Activated CD4-positive, alpha-beta T cell treated with anti-CD3 and anti-CD28 coated beads for 4 hours (primary cell): Measurements from ENCODE around the gene MCL1.
"Not testable (repeated sequence)": the region's sequence is repeated elsewhere in the genome, so short reads cannot be mapped to it uniquely, and the experiment has no call there.

ENCODE experiments used
- DNase-seq, 2 donors: peaks; one replicate each; pipeline ENCODE4 v3.0.0-alpha.2; 2020

The MCL1 gene

DNA sequence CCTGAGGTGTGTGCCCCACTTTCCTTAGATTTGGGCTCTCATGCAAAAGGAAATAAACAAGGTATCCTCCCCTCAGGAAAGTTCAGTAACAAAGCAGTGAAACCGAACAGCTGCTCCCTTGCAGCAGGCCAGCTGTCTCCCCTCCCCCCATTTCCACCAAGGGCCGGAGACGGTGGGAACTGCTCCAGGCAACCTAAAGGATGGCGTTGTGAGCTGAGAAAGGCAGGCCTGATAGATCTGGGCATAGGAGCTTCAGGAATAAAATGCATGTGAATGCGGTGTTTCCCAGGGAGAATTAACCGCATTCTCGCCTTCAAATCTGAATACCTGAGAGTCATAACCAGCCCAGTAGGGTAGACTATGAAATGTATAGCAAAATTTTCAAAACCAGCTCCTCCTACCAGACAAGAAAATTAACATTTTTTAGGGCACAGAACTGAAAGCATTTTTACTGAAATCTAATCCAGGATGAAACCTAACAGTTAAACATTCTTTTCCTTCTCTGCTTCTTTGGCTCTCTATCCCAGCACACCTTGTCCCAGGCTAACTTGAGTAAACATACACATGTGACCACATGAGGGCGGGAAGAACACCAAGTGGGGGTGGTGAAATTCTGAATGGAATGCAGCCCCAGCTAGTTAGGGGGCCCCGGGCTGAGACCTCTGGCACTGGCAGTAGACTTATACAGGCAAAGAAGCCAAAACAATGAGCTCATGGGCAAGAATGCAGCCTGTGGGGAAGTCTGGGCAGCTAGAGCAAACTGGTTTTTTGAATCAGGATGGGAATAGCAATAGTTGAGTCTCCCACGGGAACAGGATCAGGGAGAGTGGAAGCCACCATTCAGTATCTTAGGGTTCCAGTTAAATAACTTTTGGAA, 11.5 kb downstream of the MCL1 start:
- DNase-seq = peak in 1 of 2 donors; percentile 41

DNA sequence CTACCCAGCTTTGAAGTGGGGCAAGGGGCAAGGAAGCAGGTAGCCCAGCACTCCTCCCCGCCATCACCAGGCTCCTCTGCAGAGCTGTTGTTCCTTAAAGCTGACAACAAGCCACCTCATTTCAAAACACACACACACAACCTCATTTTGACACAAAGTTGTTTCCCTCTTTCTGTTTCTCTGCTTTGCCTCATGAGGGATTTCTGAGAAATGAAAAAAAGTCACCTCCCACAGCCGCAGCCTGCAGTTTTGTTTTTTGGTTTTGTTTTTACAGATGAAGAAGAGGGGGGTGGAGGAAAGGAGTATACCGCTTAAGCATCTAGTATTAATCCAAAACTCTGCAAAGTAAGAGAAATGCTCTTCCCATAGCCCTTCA, 12.1 kb downstream of the MCL1 start:
- DNase-seq = peak; percentile 52 to 55

DNA sequence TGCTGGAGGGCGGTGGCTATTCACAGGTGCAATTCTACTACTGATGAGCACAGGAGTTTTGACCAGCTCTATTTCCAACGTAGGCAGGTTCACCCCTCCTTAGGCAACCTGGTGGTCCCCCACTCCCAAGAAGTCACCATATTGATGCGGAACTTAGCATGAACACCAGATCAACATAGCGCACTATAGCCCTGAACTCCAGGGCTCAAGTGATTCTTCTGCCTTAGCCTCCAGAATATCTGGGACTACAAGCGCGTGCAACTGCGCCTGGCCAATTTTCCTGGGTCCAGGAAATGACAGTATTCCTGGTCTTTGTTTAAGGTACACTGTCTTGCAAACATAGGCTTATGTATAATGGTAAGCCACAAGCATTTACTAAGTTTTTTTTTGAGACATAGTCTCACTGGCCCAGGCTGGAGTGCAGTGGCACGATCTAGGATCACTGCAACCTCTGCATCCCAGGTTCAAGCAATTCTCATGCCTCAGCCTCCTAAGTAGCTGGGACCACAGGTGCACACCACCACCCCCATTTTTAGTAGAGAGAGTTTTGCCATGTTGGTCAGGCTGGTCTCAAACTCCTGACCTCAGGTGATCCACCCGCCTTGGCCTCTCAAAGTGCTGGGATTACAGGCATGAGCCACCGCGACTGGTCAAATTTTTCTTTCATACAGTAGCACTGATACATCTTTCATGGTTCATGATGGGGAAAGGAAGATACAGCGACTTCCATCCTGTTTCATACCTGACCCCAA, 12.6 kb downstream of the MCL1 start:
- no peak for DNase-seq

DNA sequence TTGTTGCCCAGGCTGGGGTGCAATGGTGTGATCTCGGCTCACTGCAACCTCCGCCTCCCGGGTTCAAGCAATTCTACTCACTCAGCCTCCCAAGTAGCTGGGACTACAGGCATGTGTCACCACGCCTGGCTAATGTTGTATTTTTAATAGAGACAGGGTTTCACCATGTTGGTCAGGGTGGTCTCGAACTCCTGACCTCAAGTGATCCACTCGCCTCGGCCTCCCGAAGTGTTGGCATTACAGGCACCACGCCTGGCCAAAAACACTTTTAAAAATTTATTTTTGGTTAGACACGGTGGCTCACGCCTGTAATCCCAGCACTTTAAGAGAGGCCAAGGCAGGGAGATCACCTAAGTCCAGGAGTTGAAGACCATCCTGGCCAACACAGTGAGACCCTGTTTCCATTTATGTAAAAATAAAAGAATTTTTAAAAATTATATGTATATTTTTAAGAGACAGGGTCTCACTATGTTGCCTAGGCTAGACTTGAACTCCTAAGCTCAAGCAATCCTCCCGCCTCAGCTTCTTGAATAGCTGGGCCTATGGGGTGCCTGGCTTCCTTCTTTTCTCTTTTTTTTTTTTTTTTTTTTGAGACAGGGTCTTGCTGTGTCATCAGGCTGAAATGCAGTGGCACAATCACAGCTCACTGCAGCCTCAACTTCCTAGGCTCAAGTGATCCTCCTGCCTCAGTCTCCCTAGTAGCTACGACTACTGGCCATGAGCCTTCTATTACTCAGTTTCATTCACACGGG, 14.0 kb downstream of the MCL1 start:
- DNase-seq = not testable (repeated sequence)

DNA sequence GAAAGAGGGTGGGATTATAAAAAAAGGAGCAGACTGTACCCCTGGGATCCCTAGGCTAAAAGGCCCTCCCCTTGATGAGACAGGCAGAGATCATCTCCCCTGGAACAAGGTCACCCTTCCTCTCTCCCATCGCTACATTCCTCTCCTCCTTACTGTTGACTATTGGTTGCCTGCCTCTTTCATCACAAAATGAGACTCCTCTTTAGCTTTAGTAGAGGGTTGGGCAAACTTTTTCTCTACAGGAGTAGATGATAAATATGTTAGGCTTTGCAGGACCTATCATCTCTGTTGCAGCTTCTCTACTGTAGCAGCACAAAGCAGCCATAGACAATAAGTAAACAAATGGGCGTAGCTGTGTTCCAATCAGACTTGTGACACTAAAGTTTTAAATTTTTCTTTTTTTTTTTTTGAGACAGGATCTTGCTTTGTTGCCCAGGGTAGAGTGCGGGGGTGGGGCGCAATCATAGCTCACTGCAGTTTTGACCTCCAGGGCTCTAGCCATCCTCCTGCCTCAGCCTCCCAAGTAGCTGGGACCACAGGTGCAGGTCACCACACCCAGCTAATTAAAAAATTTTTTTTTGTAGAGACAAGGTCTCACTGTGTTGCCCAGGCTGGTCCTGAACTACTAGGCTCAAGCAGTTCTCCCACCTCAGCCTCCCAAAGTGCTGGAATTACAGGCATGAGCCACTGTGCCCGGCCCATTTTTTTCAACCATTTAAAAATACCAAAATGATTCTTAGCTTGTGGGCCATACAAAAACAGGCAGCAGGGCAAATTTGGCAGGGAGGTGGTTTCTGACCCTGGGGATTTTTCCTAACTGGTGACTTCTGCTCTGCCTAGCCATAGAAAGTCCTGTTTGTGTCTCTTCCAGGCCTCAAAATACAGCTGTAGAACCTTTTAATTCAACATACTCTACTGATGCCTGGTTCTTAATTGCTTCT, 15.1 kb downstream of the MCL1 start:
- no peak for DNase-seq

DNA sequence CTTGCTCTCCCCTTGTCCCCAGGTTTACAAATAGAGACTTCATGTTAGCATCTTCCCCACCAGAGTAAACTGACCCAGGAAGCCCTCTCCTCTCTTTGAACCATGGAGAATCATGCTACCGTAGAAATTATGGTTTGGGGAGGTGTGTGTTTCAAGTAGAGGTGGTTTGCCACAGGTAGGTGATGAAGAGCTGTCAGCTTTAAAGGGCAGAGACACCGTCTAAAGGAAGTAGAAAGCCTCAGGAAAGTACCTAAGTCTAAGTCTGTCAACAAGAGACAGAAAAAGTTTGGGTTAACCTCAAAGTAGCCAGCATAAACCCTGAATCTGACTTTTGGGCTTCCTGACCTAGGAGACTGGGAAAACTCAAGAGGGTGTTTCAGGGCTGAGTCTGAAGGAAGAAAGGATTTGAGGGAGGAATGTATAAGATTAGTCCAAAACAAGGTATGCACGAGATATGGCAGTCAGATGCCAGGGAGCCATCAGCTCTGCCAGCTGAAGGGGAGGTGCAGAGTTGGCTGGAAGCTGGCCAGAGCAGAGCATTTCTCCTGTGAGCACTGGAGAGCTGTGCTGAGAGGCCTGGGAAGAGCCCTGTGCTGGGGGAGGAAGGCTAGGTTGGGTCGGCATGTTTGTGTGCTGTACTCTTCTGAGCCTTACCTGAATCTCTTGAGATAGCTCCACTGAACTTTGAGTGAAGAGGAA, 15.9 kb downstream of the MCL1 start:
- peak in 1 of 2 donors; percentile 48 for DNase-seq

DNA sequence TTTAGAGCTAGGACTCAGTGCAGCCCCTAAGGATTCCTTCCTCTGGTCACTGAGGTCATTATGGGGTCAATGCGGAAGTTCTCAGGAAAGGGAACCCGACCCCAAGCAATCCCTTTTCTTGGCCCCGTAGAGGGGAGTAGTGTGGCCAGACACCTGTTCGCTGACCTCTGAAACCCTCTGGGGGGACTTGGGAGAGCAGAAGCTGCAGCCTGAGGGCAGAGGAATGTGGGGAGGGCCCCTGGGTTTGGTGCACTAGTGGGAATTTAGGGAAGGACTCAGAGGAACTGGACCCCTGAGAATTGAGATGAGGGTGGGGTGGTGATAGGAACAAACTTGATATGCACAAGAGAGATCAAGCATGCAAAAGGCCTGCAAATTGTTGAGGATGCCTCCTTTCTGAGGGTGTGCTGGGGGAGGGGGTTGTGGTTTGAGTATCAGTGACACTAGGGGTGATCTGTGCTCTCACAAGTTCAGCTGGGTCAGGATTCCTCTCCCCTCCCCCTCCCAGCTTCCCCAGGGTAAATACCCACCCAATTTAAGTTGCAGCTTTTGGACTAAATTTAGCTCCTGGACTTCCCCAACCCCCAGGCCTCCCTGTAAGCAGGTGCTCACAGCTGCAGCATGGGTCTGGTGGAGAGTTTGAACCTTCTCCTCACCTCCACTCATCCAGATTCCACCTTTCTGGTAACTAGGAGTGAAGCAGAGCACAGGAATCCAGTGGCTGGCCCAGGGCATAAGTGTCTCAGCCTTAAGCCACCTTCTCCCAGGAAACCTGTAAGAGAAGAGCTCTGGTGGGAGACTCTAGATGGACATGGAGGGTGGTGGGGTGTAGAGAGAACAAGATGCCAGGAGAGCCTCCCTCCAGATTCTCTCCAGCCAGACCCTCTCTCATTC, 16.7 kb downstream of the MCL1 start:
- peak; percentile 62 to 70 for DNase-seq

DNA sequence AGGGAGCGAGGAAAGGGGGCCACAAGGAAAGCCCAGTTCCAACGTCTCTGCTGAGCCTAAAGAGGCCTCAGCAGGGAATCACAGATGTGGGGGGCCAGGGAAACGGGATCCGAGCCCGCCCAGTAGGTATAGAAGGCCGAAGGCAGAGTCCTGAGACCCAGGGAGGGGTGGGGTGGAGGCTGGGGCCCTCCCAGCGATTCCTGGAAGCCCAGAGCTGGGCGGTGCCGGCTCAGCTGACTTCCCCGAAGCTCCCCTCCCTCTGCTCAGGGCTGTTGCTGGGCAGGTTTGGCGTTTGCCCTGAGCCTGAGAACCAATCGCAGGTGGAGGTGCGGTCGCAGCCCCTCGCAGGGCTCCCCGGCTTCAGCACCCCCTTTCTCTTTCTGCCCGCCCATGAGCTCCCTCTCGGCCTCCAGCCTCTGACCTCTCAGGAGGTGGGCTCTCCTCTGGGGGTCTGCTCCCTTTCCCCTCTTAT, 17.4 kb downstream of the MCL1 start:
- peak; percentile 90 for DNase-seq

DNA sequence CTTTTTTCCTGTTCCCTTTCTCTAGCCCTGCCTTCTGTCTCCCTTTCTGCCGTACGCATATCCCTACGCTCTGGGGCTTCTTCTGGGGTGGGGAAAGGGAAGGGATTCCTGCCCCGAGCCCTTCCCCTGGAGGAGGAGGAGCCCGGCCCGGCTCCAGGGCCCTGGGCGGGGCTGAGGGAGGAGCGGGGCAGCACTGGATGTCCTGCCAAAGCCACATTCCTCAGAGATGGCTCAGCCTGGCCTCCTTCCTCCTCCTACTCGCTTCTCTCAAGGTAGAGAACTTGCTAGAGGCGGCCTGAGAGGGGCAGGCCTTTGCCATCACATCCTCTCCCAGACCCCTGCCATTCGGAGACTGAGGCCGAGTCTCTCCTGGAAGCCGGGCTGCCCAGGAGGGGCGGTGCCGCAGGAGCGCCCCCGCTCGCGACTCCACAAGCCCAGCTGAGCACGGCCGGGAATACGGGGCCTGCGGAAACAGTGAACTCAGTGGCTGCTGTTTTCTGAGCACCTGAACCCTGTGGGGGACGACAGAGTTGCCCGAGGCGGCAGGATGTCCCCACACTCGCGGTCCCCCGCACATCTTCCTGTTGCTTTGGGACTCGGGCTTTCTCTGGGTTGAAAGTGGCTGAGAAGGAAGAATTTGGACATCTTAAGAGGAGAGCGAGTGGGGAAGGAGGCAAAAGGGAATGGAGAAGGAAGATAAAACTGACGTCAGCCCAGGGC, 18.0 kb downstream of the MCL1 start:
- peak in 1 of 2 donors; percentile 57 for DNase-seq

DNA sequence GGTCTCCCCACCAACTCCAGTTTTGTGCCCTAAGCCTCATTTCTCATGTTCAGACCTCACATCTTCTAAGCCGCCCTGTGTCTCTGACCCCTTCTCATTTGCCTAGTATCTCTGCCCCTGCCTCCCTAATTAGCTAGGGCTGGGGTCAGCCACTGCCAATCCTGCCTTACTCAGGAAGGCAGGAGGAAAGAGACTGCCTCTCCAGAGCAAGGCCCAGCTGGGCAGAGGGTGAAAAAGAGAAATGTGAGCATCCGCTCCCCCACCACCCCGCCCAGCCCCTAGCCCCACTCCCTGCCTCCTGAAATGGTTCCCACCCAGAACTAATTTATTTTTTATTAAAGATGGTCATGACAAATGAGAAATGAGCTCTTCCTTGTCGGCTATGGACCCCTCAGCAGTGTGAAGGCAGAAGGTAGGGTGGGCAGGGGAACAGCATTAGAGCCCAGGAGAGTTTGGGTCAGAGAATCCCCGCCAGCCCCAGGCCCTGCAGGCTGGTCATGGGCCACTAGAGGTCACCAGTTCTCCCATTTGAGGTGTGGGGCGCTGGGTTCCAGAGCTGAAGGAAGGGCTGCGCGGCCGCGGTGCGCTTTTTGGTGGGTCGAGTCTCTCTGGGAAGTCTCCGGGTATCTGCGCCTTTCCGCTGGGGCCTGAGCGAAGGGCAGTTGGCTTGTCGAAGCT, 18.7 kb downstream of the MCL1 start:
- DNase-seq = peak; percentile 83

DNA sequence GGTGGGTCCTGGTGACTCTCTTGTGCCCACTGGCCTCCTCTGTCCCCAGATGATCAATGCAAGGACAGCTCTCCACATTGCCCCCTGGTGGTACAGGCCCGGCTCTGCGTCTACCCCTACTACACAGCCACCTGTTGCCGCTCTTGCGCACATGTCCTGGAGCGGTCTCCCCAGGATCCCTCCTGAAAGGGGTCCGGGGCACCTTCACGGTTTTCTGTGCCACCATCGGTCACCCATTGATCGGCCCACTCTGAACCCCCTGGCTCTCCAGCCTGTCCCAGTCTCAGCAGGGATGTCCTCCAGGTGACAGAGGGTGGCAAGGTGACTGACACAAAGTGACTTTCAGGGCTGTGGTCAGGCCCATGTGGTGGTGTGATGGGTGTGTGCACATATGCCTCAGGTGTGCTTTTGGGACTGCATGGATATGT, 19.4 kb downstream of the MCL1 start:
- DNase-seq = peak; percentile 74 to 79

DNA sequence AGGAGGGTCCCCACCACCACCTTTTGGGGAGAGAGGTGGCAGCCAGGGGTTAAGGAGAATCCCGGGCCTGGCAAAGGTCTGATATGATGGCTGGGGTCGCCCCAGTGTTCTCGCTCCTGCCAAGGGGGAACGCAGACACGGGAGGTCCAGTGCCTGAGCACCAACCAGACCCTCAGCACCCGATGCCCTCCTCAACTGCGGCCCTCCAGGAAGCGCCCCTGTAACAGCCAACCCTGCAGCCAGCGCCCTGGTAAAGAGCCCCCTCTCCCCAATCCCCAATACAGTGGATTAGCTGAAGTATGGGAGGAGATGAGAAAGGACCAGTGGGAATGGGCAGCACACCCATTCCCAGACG, 19.8 kb downstream of the MCL1 start:
- no peak for DNase-seq

DNA sequence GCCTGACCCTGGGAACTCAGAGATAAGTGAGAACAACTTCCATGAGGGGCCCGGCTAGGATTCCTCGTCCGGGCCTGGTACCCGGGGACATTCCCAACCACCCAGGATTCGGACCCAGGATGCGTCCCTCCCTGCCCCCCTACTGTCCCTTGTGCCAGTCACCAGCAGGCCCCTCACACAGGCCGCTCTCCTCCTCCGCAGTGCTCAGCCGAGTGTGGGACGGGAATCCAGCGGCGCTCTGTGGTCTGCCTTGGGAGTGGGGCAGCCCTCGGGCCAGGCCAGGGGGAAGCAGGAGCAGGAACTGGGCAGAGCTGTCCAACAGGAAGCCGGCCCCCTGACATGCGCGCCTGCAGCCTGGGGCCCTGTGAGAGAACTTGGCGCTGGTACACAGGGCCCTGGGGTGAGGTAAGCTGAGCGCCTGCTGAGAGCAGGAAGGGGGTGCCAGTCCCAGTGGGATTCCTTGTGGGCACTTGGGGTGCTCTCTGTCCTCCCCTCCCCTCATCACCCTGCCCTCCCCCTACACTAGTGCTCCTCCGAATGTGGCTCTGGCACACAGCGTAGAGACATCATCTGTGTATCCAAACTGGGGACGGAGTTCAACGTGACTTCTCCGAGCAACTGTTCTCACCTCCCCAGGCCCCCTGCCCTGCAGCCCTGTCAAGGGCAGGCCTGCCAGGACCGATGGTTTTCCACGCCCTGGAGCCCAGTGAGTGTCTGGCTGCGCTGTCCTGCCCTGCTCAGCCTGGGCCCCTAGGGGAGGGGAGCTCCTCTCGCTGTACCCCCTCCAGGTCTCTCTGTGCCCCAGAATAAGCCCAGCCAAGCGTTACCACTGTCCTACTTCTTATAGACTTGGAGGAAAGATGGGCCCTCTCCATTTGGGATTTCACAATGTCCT, 20.4 kb downstream of the MCL1 start:
- DNase-seq = no peak

DNA sequence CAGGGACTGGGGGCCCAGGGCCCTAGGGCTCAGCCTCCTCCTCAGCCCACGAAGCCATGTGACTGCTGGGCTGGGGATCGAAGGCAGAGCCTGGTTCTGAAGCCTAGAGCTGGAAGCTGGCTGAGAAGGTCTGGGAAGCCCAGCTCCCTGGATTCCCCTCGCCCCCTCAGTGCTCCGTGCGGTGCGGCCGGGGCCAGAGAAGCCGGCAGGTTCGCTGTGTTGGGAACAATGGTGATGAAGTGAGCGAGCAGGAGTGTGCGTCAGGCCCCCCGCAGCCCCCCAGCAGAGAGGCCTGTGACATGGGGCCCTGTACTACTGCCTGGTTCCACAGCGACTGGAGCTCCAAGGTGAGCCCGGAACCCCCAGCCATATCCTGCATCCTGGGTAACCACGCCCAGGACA, 21.1 kb downstream of the MCL1 start:
- DNase-seq = no peak

DNA sequence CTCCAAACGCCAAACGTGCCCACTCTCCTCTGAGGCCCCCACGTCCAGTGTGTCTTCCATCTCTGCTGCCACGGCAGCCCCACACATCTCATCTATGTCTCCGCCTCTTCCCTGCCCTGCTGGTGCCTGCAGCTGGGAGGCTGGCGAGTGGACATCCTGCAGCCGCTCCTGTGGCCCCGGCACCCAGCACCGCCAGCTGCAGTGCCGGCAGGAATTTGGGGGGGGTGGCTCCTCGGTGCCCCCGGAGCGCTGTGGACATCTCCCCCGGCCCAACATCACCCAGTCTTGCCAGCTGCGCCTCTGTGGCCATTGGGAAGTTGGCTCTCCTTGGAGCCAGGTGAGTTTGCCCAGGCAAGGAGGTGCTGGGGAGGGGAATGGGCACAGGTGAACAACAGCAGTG, 21.6 kb downstream of the MCL1 start:
- no peak for DNase-seq

DNA sequence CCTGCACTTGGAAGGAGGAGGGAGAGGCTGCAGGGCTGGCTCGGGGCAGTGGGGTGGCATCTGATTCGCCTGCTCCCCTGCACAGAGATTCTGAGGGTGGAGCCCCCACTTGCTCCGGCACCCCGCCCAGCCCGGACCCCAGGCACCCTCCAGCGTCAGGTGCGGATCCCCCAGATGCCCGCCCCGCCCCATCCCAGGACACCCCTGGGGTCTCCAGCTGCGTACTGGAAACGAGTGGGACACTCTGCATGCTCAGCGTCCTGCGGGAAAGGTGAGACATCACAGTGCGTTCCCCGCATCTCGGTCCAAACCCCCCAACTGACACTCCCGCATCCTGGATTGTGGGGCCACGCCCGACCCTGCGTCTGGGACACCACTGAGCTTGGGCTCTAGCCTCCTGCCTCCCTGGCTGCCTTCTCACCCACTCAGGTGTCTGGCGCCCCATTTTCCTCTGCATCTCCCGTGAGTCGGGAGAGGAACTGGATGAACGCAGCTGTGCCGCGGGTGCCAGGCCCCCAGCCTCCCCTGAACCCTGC, 22.3 kb downstream of the MCL1 start:
- DNase-seq = no peak

DNA sequence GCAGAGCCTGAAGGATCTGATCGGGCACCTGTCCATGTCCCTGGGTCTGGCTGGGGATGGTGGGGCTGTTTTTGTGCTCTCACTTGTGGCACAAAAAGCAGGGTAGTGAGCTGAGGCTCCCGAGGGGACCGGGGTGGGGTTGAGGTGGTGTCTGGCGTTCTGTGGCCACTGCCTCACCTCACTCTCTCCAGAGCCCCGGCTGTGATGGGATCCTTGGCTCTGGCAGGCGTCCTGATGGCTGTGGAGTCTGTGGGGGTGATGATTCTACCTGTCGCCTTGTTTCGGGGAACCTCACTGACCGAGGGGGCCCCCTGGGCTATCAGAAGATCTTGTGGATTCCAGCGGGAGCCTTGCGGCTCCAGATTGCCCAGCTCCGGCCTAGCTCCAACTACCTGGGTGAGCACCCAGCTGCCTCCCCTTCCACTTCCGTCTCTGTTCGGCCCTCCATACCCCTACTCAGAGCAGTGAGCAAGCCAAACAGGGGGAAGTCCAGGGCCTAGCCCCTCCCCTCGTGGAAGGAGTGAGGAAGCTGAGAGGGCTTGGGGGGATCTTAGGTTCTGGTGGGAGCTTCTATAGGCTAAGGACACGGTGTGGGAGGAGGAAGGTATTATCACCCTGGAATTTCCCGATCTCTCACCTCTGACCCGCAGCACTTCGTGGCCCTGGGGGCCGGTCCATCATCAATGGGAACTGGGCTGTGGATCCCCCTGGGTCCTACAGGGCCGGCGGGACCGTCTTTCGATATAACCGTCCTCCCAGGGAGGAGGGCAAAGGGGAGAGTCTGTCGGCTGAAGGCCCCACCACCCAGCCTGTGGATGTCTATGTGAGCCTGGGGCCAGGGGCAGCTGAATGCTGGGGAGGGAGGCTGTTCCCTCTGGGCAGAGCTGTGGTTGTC, 23.2 kb downstream of the MCL1 start:
- no peak for DNase-seq
